Smooth muscle cell (in vitro differentiated cells): ENCODE data around the gene LRRC8D. TPM values are rescaled to one million over a fixed set of nuclear protein-coding genes. Genes with fewer than 3 reads are reported as not detected.

Experiments used
- DNase-seq: peaks from one replicate; lab custom pipeline; 2025; ENCODE audit not compliant: unreplicated experiment; lab: John Stamatoyannopoulos, UW
- H2AFZ ChIP-seq: fragments of 200-600 bp; sonication (generic); 2 replicates; pipeline ENCODE4 v1.6.0; 2016; ENCODE audit warnings: antibody characterized with exemption, low read depth, mild to moderate bottlenecking
- H3F3A ChIP-seq: fragments of 200-600 bp; sonication (generic); 2 replicates; pipeline ENCODE4 v1.6.0; 2017; ENCODE audit warnings: antibody characterized with exemption, low read depth
- H3K27ac ChIP-seq: fragments of 200-600 bp; sonication (generic); 2 replicates; pipeline ENCODE4 v1.5.1; 2016; ENCODE audit warnings: low read depth, mild to moderate bottlenecking
- H3K27me3 ChIP-seq: fragments of 200-600 bp; sonication (generic); 2 replicates; pipeline ENCODE4 v1.6.1; 2016; ENCODE audit warnings: low read depth, mild to moderate bottlenecking
- H3K36me3 ChIP-seq: fragments of 200-600 bp; sonication (generic); 2 replicates; pipeline ENCODE4 v1.5.1; 2016; ENCODE audit warnings: low read depth
- H3K4me1 ChIP-seq: fragments of 200-600 bp; sonication (generic); 2 replicates; pipeline ENCODE4 v1.5.1; 2016; ENCODE audit warnings: low read depth
- H3K4me2 ChIP-seq: fragments of 200-600 bp; sonication (generic); 2 replicates; pipeline ENCODE4 v1.6.0; 2016; ENCODE audit warnings: mild to moderate bottlenecking
- H3K4me3 ChIP-seq: fragments of 200-600 bp; sonication (generic); 2 replicates; pipeline ENCODE4 v1.5.1; 2016; ENCODE audit warnings: mild to moderate bottlenecking
- H3K79me2 ChIP-seq: fragments of 200-600 bp; sonication (generic); 2 replicates; pipeline ENCODE4 v1.6.0; 2016; ENCODE audit warnings: low read depth, mild to moderate bottlenecking
- H3K9ac ChIP-seq: fragments of 200-600 bp; sonication (generic); 2 replicates; pipeline ENCODE4 v1.6.0; 2016; ENCODE audit warnings: low read depth
- H3K9me3 ChIP-seq: fragments of 200-600 bp; sonication (generic); replicated peaks from 2 replicates; pipeline ENCODE4 v1.5.1; 2016; ENCODE audit warnings: low read depth
- H4K20me1 ChIP-seq: fragments of 200-600 bp; sonication (generic); 2 replicates; pipeline ENCODE4 v1.6.0; 2016; ENCODE audit warnings: low read depth
- CTCF ChIP-seq: fragments of 200-600 bp; sonication (generic); IDR thresholded peaks from 2 replicates; pipeline ENCODE4 v1.5.1; 2017; ENCODE audit warnings: borderline replicate concordance, mild to moderate bottlenecking, antibody characterized with exemption; ENCODE audit not compliant: insufficient read depth, poor library complexity, severe bottlenecking
- WGBS: methylation state at CpG from one replicate; pipeline ENCODE4 v1.1.7; 2016; ENCODE audit warnings: low lambda C conversion rate; 5-methylcytosine and 5-hydroxymethylcytosine counted together
- polyA plus RNA-seq: library from polyadenylated mRNA; unstranded; fragments of >200 nt; fragmentation: Nextera tagmentation; extraction: Ambion mirVana; gene quantifications from 2 replicates; pipeline ENCODE4 v1.2.1, GENCODE V29; 2016
- total RNA-seq: library from RNA; depleted of rRNA; stranded (reverse); fragments of >200 nt; gene quantifications from 2 replicates; pipeline ENCODE4 v1.2.3, GENCODE V29; 2014

Gene LRRC8D
- total and polyA plus RNA-seq, 2 experiments from 2014 or later, result 5.2 to 25.1 TPM

- Histone ChIP-seq H3K9me3 (no peaks in the 10 kb centered on the region), H3K27me3 (peaks cover 38% of the 10 kb centered on the region), H3K79me2 (no peaks in the 10 kb centered on the region), H3K9ac (no peak overlapping the region), H3K36me3 (no peaks in the 10 kb centered on the region), H3K4me1 (peaks cover 7% of the 10 kb centered on the region), H3K4me2 (no peak overlapping the region), H2AFZ (no peak overlapping the region), H3K27ac (no peak overlapping the region), H4K20me1 (no peaks in the 10 kb centered on the region), H3F3A (no peaks in the 10 kb centered on the region), H3K4me3 (no peak overlapping the region)
- TF ChIP-seq CTCF, result no peak
- no peak for DNase-seq
- 95% methylated on average over 5 of the region's 5 CpGs for WGBS
These were observed 5.2 kb upstream of the LRRC8D start for GRCh38 chr1:89815611-89816010.

- H3K4me2 ChIP-seq, result no peak overlapping the region
- no peak overlapping the region for H2AFZ ChIP-seq
- no peak overlapping the region for H3K27ac ChIP-seq
- WGBS, result 98% methylated on average over 2 of the region's 2 CpGs
- TF ChIP-seq CTCF, result no peak
- no peak overlapping the region for H3K9ac ChIP-seq
- H3K27me3 ChIP-seq, result peaks cover 43% of the 10 kb centered on the region
- no peaks in the 10 kb centered on the region for H3K36me3 ChIP-seq
- no peaks in the 10 kb centered on the region for H3K9me3 ChIP-seq
- peaks cover 7% of the 10 kb centered on the region for H3K4me1 ChIP-seq
- no peaks in the 10 kb centered on the region for H3F3A ChIP-seq
- H4K20me1 ChIP-seq, result no peaks in the 10 kb centered on the region
- H3K4me3 ChIP-seq, result no peak overlapping the region
- no peak for DNase-seq
- H3K79me2 ChIP-seq, result no peaks in the 10 kb centered on the region
These were observed 4.5 kb upstream of the LRRC8D start for GRCh38 chr1:89816366-89816765.

DNA sequence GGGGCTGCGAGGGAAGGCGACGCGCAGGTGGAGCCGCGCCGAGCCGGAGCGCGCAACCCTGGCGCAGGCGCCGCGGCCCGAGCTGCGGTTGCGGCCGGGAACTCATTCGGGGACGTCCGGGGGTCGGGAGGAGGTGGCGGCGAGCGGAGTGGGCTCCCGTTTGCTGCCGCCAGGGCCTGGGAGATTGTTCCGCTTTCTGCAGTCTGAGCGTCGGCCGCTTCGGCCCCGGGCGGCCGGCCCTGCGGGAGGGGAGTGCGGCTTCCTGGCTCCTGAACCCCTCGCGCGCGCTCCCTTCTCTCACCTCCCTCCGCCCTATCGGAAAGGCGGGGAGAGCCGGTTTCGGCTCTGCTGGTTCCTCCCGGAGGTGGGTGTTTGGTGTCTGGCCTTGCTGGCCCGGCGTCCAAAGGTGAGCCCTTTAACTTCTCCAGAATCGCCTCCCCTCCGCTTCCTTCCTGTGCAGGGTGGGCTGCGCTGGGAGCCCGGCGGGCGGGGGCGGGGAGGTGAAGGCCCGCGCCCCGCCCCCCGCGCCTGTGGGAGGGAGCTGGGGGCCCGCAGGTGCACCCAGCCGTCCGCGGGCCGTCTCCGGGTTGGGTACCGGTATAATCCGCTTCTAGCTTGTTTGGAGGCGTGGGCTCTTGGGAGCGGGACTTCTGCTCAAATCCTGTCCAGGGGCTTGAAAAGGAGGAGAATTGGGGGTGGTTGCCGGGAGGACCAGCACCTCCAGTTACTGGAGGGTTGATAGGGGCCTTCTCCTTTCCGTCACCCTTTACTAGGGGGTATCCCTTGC is 683 bp downstream of the LRRC8D start:
- no peaks in the 10 kb centered on the region for H3K36me3 ChIP-seq
- no peaks in the 10 kb centered on the region for H4K20me1 ChIP-seq
- peak overlapping the region; percentile 93 for H2AFZ ChIP-seq
- DNase-seq, result no peak
- no peaks in the 10 kb centered on the region for H3K79me2 ChIP-seq
- WGBS, result 1% methylated on average over 47 of the region's 73 CpGs
- H3K4me2 ChIP-seq, result peak overlapping the region; percentile 98
- H3K27ac ChIP-seq, result no peak overlapping the region
- peaks cover 68% of the 10 kb centered on the region for H3K27me3 ChIP-seq
- peak overlapping the region; percentile 63 for H3K4me3 ChIP-seq
- H3K9ac ChIP-seq, result no peak overlapping the region
- H3K9me3 ChIP-seq, result no peaks in the 10 kb centered on the region
- TF ChIP-seq CTCF, result no peak
- peaks cover 4% of the 10 kb centered on the region for H3F3A ChIP-seq
- H3K4me1 ChIP-seq, result peaks cover 21% of the 10 kb centered on the region
